ENCODE results near the gene INPP5F. TPM values are rescaled to one million over a fixed set of nuclear protein-coding genes. Genes with fewer than 3 reads are reported as not detected.

INPP5F gene
- total and polyA plus RNA-seq, 11 donors: 3.0 to 9.9 (median 6.4) TPM

DNA sequence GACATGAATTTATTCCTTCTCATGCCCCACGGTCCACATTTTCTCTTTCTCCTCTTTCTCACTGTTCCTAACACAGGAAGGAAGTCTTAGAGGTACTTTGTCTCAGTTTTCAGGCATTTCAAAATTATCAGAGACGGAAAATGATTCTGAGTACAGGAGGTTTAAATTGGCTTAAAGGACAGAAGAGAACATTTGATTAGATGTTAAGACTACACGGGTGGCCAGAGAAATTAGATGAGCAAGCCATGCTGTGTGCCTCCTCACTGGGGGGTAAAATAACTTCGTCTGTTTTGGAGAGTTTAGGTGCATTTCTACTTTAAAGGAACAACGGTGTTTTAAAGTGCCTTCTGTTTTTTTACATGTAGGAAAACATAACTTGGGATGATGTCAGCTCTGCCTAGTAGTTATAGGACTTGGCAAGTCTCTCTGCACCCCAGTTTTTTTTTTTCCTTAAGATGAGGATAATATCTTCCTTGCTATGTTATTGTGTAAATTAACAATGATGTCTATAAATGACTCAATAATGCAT, 79.9 kb downstream of the INPP5F start:
- 81 to 84% (median 83%) methylated on average over 5 of the region's 5 CpGs for WGBS, 4 donors
- no peak for DNase-seq
- no peak overlapping the region for H3K27ac ChIP-seq
- no peaks in the 10 kb centered on the region for H3K27me3 ChIP-seq
- intact Hi-C loops (cut with DNase I): loop anchor here in 1 of 10 donors (10.0 kb wide), 1 partner anchor 51 kb away; no protein-coding TSS in a partner anchor
- ATAC-seq: no peak
- H3K4me1 ChIP-seq: no peaks in the 10 kb centered on the region
- peaks cover 0 to 41% (median 22%) of the 10 kb centered on the region in 9 donors for H3K36me3 ChIP-seq
- no peaks in the 10 kb centered on the region for H3K9me3 ChIP-seq
- H3K4me3 ChIP-seq: no peak overlapping the region
- TF ChIP-seq, protein P1, sequence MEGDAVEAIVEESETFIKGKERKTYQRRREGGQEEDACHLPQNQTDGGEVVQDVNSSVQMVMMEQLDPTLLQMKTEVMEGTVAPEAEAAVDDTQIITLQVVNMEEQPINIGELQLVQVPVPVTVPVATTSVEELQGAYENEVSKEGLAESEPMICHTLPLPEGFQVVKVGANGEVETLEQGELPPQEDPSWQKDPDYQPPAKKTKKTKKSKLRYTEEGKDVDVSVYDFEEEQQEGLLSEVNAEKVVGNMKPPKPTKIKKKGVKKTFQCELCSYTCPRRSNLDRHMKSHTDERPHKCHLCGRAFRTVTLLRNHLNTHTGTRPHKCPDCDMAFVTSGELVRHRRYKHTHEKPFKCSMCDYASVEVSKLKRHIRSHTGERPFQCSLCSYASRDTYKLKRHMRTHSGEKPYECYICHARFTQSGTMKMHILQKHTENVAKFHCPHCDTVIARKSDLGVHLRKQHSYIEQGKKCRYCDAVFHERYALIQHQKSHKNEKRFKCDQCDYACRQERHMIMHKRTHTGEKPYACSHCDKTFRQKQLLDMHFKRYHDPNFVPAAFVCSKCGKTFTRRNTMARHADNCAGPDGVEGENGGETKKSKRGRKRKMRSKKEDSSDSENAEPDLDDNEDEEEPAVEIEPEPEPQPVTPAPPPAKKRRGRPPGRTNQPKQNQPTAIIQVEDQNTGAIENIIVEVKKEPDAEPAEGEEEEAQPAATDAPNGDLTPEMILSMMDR (IDR thresholded peaks at IDR 0.05): no peak
- TF ChIP-seq POLR2A (IDR thresholded peaks at IDR 0.05): no peak

- Histone ChIP-seq H3K27ac (no peak overlapping the region), H3K36me3 (peaks cover 0 to 41% (median 23%) of the 10 kb centered on the region in 9 donors), H3K4me3 (no peak overlapping the region), H3K27me3 (no peaks in the 10 kb centered on the region), H3K9me3 (no peaks in the 10 kb centered on the region), H3K4me1 (no peaks in the 10 kb centered on the region)
- no peak for TF ChIP-seq POLR2A (IDR thresholded peaks at IDR 0.05)
- TF ChIP-seq, protein P1 (IDR thresholded peaks at IDR 0.05): no peak
- ATAC-seq (no peak), DNase-seq (no peak)
- intact Hi-C loops (cut with DNase I): loop anchor here in 1 of 10 donors (10.0 kb wide), 1 partner anchor 52 kb away; no protein-coding TSS in a partner anchor
- WGBS, 4 donors: 97 to 98% (median 98%) methylated on average over 11 of the region's 11 CpGs
Measured at GRCh38 chr10:119806334-119807130, 80.7 kb downstream of the INPP5F start.

GRCh38 chr10:119807960-119808697, 82.3 kb downstream of the INPP5F start:
- TF ChIP-seq, protein P1 (IDR thresholded peaks at IDR 0.05): no peak
- TF ChIP-seq POLR2A (IDR thresholded peaks at IDR 0.05): no peak
- no peak for DNase-seq
- peaks cover 0 to 6% (median 0%) of the 10 kb centered on the region in 12 donors for H3K4me1 ChIP-seq
- intact Hi-C loops (cut with DNase I): loop anchor here in 1 of 10 donors (10.0 kb wide), 1 partner anchor 53 kb away; no protein-coding TSS in a partner anchor
- no peak overlapping the region for H3K27ac ChIP-seq
- 95 to 99% (median 96%) methylated on average over 3 of the region's 3 CpGs for whole genome bisulfite sequencing, 4 donors
- no peaks in the 10 kb centered on the region for H3K9me3 ChIP-seq
- H3K36me3 ChIP-seq: peaks cover 0 to 49% (median 28%) of the 10 kb centered on the region in 9 donors
- no peaks in the 10 kb centered on the region for H3K27me3 ChIP-seq
- H3K4me3 ChIP-seq: no peak overlapping the region
- ATAC-seq: no peak

DNA sequence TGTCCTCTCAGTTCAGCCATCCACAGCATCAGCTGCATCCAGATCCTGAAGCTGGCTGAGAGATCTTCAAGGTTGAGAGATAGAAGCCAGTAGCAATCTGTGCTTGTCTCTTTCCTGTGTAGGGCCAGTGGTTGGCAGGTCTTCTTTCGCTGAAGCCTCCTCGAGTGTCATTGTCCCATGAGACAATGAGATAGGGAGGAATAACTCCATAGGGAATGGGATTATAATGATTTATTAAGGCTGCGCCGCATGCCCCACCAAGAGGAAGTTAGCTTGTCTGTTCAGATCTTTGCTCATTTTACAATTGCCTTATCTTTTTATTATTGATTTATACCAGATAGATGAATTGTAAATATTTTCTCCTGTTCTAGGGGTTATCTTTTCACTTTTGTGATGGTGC, 85.3 kb downstream of the INPP5F start:
- Histone ChIP-seq H3K36me3 (peaks cover 0 to 42% (median 8%) of the 10 kb centered on the region in 9 donors), H3K27me3 (no peaks in the 10 kb centered on the region), H3K27ac (no peak overlapping the region), H3K4me3 (no peak overlapping the region), H3K4me1 (peaks cover 0 to 6% (median 0%) of the 10 kb centered on the region in 12 donors), H3K9me3 (no peaks in the 10 kb centered on the region)
- DNase-seq: no peak
- no peak for TF ChIP-seq POLR2A (IDR thresholded peaks at IDR 0.05)
- TF ChIP-seq, protein P1 (IDR thresholded peaks at IDR 0.05): no peak
- WGBS, 4 donors: 71 to 86% (median 79%) methylated on average over 4 of the region's 4 CpGs
- intact Hi-C loops (cut with DNase I): loop anchor here in 1 of 10 donors (10.0 kb wide), 1 partner anchor 56 kb away; no protein-coding TSS in a partner anchor
- no peak for ATAC-seq

All from heart left ventricle (tissue), 16 donors.